ENCODE measurements around the gene ASXL2.

Gene ASXL2

DNA sequence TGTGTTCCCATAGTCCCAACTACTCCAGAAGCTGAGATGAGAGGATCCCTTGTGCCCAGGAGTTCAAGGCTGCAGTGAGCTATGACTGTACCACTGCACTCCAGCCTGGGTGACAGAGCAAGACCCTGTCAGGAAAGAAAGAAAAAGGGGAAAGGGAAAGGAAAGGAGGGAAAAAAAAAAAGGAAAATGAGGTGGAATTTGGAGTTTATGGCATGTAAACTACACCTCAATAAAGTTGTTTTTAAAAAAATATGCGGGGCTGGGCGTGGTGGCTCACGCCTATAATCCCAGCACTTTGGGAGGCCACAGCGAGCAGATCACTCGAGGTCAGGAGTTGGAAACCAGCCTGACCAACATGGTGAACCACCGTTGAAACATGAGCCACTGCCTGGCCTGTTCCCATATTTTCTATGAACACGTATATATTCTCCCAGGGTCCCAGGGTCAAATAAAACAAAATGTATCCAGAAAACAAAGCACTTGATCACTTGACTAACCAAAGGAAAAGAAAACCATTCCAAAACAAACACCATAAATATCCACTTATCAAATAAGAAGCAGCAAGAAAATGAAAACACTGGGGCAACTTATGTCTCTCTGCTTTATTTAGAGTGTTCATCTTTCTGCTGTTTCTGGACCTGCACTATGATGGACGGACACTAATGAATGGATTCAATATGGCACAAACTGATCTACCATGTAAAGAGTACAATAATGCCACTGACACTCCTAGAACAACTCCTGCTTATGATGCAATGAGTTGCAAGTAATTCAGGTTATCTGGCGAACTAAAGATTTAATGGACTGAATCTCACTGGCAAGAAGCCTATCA lies 56.8 kb downstream of the ASXL2 start:
- H3K27ac ChIP-seq (replicated peaks), result no peak overlapping the region
- no peaks in the 10 kb centered on the region for H3K27me3 ChIP-seq (ENCODE audit: insufficient read depth, poor library complexity, severe bottlenecking)
- DNase-seq (ENCODE audit: low read depth in 1 of 2, low spot score in 1 of 2), result no peak
- H3K4me3 ChIP-seq (replicated peaks; ENCODE audit: insufficient read depth, low read length), result no peak overlapping the region
- TF ChIP-seq, protein P1, sequence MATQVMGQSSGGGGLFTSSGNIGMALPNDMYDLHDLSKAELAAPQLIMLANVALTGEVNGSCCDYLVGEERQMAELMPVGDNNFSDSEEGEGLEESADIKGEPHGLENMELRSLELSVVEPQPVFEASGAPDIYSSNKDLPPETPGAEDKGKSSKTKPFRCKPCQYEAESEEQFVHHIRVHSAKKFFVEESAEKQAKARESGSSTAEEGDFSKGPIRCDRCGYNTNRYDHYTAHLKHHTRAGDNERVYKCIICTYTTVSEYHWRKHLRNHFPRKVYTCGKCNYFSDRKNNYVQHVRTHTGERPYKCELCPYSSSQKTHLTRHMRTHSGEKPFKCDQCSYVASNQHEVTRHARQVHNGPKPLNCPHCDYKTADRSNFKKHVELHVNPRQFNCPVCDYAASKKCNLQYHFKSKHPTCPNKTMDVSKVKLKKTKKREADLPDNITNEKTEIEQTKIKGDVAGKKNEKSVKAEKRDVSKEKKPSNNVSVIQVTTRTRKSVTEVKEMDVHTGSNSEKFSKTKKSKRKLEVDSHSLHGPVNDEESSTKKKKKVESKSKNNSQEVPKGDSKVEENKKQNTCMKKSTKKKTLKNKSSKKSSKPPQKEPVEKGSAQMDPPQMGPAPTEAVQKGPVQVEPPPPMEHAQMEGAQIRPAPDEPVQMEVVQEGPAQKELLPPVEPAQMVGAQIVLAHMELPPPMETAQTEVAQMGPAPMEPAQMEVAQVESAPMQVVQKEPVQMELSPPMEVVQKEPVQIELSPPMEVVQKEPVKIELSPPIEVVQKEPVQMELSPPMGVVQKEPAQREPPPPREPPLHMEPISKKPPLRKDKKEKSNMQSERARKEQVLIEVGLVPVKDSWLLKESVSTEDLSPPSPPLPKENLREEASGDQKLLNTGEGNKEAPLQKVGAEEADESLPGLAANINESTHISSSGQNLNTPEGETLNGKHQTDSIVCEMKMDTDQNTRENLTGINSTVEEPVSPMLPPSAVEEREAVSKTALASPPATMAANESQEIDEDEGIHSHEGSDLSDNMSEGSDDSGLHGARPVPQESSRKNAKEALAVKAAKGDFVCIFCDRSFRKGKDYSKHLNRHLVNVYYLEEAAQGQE (IDR thresholded peaks at IDR 0.05; ENCODE audit: insufficient replicate concordance, low read depth), result no peak
- no peak for TF ChIP-seq POLR2AphosphoS5 (IDR thresholded peaks at IDR 0.05; ENCODE audit: low read depth)
- TF ChIP-seq, protein P2, sequence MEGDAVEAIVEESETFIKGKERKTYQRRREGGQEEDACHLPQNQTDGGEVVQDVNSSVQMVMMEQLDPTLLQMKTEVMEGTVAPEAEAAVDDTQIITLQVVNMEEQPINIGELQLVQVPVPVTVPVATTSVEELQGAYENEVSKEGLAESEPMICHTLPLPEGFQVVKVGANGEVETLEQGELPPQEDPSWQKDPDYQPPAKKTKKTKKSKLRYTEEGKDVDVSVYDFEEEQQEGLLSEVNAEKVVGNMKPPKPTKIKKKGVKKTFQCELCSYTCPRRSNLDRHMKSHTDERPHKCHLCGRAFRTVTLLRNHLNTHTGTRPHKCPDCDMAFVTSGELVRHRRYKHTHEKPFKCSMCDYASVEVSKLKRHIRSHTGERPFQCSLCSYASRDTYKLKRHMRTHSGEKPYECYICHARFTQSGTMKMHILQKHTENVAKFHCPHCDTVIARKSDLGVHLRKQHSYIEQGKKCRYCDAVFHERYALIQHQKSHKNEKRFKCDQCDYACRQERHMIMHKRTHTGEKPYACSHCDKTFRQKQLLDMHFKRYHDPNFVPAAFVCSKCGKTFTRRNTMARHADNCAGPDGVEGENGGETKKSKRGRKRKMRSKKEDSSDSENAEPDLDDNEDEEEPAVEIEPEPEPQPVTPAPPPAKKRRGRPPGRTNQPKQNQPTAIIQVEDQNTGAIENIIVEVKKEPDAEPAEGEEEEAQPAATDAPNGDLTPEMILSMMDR (IDR thresholded peaks at IDR 0.05; ENCODE audit: insufficient read depth, low read length), result no peak
- TF ChIP-seq SPI1 (IDR thresholded peaks at IDR 0.05; ENCODE audit: borderline replicate concordance, low read depth), result no peak
- no peak for TF ChIP-seq GABPA (IDR thresholded peaks at IDR 0.05; ENCODE audit: low read depth)

DNA sequence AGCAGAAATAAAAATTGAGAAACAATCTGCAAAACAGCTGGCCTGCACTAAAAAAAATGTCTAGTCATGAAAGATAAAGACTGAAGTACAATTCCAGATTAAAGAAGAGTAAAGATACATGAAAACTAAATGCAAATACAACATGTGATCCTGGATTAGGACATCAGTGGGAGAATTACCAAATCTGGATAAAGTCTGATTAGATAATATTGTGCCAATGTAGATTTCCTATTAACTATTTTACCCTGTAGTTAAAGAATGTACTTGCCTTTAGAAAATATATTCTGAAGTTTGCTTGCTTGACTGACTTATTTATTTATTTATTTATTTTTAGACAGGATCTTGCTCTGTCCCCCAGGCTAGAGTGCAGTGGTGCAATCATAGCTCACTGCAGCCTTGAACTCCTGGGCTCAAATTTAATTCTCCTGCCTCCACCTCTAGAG lies 58.7 kb downstream of the ASXL2 start:
- TF ChIP-seq, protein P1 (IDR thresholded peaks at IDR 0.05; ENCODE audit: insufficient replicate concordance, low read depth), result no peak
- no peak for TF ChIP-seq SPI1 (IDR thresholded peaks at IDR 0.05; ENCODE audit: borderline replicate concordance, low read depth)
- TF ChIP-seq POLR2AphosphoS5 (IDR thresholded peaks at IDR 0.05; ENCODE audit: low read depth), result no peak
- no peak for TF ChIP-seq GABPA (IDR thresholded peaks at IDR 0.05; ENCODE audit: low read depth)
- TF ChIP-seq, protein P2 (IDR thresholded peaks at IDR 0.05; ENCODE audit: insufficient read depth, low read length), result no peak

DNA sequence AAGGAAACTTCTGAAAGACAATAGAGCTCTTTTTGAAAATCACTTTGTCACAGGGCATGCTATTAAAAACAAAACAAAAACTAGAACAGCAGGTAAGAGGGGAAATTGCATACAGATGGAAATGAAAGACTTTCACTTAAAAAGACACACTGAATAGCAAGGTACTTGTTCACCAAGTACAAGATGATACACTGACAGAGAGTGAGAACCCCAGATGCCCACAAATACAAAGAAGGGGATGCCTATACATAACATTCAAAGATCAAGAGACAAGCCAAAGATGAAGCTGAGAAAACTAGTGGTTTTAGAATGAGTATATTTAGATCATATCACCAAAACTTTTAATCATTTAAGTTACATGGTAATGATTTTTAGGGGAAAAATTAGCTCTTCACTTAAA lies 60.7 kb downstream of the ASXL2 start:
- no peak for DNase-seq (ENCODE audit: low read depth in 1 of 2, low spot score in 1 of 2)
- TF ChIP-seq, protein P2 (IDR thresholded peaks at IDR 0.05; ENCODE audit: insufficient read depth, low read length), result no peak
- TF ChIP-seq, protein P1 (IDR thresholded peaks at IDR 0.05; ENCODE audit: insufficient replicate concordance, low read depth), result no peak
- TF ChIP-seq GABPA (IDR thresholded peaks at IDR 0.05; ENCODE audit: low read depth), result no peak
- no peak for TF ChIP-seq POLR2AphosphoS5 (IDR thresholded peaks at IDR 0.05; ENCODE audit: low read depth)
- TF ChIP-seq SPI1 (IDR thresholded peaks at IDR 0.05; ENCODE audit: borderline replicate concordance, low read depth), result no peak
- no peak overlapping the region for H3K27ac ChIP-seq (replicated peaks)

More for the DNA sequence above, 58.7 kb downstream of the ASXL2 start:
- Histone ChIP-seq H3K27me3 (ENCODE audit: insufficient read depth, poor library complexity, severe bottlenecking) (no peaks in the 10 kb centered on the region), H3K4me3 (replicated peaks; ENCODE audit: insufficient read depth, low read length) (no peak overlapping the region), H3K27ac (replicated peaks) (no peak overlapping the region)
- no peak for DNase-seq (ENCODE audit: low read depth in 1 of 2, low spot score in 1 of 2)

More for the DNA sequence above, 60.7 kb downstream of the ASXL2 start:
- H3K27me3 ChIP-seq (ENCODE audit: insufficient read depth, poor library complexity, severe bottlenecking), result no peaks in the 10 kb centered on the region
- no peak overlapping the region for H3K4me3 ChIP-seq (replicated peaks; ENCODE audit: insufficient read depth, low read length)
